Activated T-helper 1 cell treated with Interleukin-2 at 50 U/mL for 16 hours (primary cell): ENCODE data around the gene TNFRSF8.

Source experiments
- DNase-seq: peaks from one replicate; pipeline ENCODE4 v3.0.0-alpha.2; 2020; ENCODE audit warnings: low read depth

The TNFRSF8 gene

GRCh38 chr1:12142141-12142823, 79.2 kb downstream of the TNFRSF8 start:
- no peak for DNase-seq

GRCh38 chr1:12142891-12143630, 80.0 kb downstream of the TNFRSF8 start:
- no peak for DNase-seq

DNA sequence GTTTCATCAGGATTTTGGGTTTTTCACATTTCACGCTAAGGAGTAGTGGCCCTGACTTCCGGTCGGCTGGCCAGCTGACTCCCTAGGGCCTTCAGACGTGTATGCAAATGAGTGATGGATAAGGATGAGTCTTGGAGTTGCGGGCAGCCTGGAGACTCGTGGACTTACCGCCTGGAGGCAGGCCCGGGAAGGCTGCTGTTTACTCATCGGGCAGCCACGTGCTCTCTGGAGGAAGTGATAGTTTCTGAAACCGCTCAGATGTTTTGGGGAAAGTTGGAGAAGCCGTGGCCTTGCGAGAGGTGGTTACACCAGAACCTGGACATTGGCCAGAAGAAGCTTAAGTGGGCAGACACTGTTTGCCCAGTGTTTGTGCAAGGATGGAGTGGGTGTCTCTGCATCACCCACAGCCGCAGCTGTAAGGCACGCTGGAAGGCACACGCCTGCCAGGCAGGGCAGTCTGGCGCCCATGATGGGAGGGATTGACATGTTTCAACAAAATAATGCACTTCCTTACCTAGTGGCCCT, 80.6 kb downstream of the TNFRSF8 start:
- no peak for DNase-seq

- no peak for DNase-seq
Observed at GRCh38 chr1:12144236-12144635, 81.1 kb downstream of the TNFRSF8 start.

DNA sequence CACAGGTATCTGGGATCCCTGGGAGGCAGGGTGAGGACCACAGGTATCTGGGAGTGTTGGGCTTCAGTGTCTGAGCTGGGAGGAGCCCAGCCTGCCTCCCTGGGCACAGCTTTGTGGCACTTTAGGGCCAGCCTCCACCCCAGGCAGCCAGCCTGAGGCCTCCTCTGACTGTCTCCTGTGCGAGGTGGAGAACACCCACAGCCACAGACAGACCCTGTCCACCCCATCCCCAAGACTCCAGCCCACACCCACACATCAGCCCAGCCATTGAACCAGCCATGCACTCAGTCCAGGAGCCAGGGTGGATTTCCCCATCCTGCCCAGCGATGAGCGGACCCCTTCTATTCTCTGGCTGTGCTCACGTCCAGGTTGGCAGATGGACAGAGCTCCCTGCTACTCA, 81.9 kb downstream of the TNFRSF8 start:
- no peak for DNase-seq

- DNase-seq = no peak
Observed at GRCh38 chr1:12145616-12146342, 82.7 kb downstream of the TNFRSF8 start.

GRCh38 chr1:12146343-12147112, 83.4 kb downstream of the TNFRSF8 start:
- DNase-seq = no peak

- DNase-seq = no peak
Observed at GRCh38 chr1:12147201-12147701, 84.1 kb downstream of the TNFRSF8 start.

- DNase-seq = no peak
Observed at GRCh38 chr1:12148160-12148957, 85.3 kb downstream of the TNFRSF8 start.

GRCh38 chr1:12148958-12149790, 86.1 kb downstream of the TNFRSF8 start:
- no peak for DNase-seq

- DNase-seq = no peak
Observed at GRCh38 chr1:12149791-12150175, 86.7 kb downstream of the TNFRSF8 start.

GRCh38 chr1:12150456-12151200, 87.5 kb downstream of the TNFRSF8 start:
- no peak for DNase-seq

DNA sequence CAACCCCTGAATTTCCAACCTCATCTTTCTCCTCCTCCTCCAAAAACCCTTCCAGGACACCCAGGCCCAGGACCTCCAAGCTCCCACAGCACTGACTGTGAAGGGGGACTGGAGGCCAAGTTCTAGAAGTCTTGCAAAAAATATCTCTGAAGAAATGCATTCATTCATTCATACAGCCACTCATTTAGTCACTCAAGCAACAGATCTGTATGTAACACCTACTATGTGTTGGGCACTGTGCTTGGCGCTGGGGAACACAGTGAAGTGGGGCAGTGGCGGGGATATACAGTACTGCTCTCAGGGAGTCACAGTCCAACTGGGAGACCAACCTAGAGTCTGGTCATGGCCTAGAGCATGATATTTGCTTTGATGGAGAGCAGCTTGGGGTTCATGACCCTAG, 88.4 kb downstream of the TNFRSF8 start:
- DNase-seq = no peak

DNA sequence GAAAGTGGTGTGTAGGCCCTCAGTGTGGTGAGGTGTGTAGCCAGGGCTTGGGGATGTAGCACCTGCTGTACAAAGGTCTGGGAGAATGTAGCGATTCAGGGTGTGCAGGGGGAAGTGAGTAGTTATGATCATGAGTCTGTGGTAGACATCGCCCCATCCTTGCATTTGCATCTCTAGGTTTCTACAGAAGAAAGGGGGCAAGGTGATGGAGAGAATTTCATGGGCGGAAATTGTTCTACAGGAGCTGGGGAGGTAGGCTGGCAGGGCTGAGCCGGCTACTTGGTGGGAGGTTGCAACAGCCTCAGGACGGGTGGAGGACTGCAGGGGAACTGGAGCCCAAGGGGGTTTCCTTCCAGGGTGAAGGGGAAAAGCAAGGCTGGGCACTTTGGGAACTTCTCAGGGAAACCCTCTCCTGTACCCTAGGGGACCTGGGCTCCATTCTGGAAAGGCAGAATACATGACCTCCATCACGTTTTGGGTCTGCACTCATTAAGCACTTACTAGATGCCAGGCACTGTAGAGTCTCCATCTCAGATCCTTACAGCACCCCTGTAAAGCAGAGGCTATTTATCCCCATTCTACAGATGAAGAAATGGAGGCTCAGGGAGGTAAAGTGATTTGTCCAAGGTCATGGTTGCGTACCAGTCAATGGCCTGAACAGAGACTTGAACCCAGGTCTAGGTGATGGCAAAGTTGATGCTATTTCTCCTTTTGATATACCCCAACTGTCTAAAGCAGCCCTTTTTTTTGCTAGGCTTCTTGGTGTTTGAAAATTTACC, 89.2 kb downstream of the TNFRSF8 start:
- no peak for DNase-seq

DNA sequence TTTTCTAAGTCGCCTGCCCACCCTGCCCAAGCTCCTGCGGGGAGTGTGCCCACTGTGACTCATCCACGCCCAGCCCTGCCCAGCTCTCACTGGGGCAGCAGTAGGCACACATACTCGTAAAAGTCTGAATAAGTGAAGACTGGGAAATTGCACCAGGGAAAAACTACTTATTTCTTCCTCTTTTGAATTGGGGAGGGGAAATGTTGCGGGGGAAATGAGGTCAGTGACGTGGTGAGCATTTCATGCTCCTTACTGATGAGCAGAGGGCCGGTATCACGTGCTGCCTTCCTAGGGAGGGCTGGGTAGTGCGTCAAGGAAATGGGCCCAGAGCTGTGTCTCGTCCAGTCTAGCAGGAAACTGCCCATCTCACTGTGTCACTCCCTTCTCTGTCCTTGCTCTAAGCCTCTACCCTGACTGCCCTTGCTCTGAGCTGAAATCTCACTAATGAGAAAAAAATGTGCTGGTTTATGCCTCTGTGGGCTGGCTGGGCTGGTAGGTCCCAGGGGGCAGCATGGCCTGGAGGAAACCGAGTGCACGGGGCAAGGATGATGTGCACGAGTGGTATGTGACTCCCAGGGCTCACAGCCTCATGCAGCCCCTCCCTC, 90.2 kb downstream of the TNFRSF8 start:
- DNase-seq = no peak

DNA sequence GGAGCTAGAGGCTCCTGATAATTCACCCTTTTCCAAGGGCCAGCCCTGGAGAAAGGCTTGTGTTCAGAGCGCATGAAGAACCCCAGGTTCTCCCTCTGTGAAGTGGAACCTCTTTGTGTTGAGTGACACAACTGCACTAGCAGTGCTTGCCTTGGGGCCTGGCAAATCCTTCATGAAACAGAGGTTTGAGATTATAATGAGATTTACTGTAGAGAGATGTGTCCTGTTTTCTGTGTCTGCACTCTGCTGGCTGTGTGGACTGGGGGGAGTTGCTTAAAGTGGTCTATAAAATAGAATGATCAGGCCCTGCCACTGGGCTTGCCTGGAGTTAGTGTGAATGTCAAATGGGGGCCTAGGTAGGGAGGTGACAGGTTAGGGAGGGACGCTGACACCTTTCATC, 92.2 kb downstream of the TNFRSF8 start:
- DNase-seq = no peak

- no peak for DNase-seq
Observed at GRCh38 chr1:12157366-12158231, 94.5 kb downstream of the TNFRSF8 start.
